ENCODE data around the gene GRM7. TPM values are rescaled to one million over a fixed set of nuclear protein-coding genes. Genes with fewer than 3 reads are reported as not detected.
A peak's percentile ranks its signal among the peaks of the same experiment; 100 is the strongest.

Gene GRM7
- not detected in 2 replicates for total RNA-seq

DNA sequence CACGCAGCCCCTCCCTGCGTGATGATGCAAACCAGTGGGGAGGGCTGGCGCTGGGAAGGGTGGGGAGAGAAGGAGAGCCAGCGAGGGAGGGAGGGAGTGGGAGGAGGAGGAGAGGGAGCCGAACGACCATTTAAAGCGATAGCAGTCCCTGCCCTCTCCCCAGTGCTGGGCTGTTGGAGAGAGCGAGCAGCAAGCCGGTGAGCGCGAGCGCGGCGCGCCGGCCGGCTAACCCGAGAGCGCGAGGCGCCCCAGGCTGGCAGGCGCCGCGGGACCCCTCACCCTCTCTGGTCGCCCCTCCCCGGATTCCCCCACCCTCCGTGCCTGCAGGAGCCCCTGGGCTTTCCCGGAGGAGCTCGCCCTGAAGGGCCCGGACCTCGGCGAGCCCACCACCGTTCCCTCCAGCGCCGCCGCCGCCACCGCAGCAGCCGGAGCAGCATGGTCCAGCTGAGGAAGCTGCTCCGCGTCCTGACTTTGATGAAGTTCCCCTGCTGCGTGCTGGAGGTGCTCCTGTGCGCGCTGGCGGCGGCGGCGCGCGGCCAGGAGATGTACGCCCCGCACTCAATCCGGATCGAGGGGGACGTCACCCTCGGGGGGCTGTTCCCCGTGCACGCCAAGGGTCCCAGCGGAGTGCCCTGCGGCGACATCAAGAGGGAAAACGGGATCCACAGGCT, at the start of gene GRM7:
TSS of gene GRM7 (plus strand) at position 162 of the 671 bp plus-strand sequence.
- DNase-seq: no peak
- H3K4me3 Mint-ChIP-seq: peak within 1 kb of the TSS; percentile 24
- intact Hi-C loops (cut with micrococcal nuclease): no loop called here
- no peaks in the 10 kb centered on the region for H3K36me3 Mint-ChIP-seq (ENCODE audit: low read depth)
- peaks cover 7% of the 10 kb centered on the region for H3K9me3 Mint-ChIP-seq
- H3K27me3 Mint-ChIP-seq: peaks cover 17% of the 10 kb centered on the region
- H3K4me1 Mint-ChIP-seq: no peaks in the 10 kb centered on the region
- no peak within 1 kb of the TSS for H3K27ac Mint-ChIP-seq

DNA sequence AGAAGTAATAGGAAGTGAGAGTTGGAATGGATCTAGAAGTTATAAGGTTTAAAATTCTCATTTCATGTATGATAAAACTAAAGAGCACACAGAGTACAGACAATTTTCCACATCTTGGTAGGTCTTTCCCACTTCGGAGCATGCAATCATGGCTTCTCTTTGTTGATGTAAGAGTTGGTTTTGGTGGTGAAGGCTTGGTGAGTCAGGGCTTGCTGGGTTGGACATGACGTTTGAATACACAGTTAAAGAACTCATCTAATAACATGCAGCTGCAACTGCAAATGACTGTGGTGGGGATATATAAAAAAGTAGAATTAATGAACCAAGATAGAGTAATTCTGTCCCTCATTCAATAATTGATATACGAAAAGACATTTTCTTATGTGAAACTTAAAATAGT, 39.5 kb upstream of the GRM7 start:
- DNase-seq: no peak
- Mint-ChIP-seq H3K27me3 (no peaks in the 10 kb centered on the region), H3K4me1 (no peaks in the 10 kb centered on the region), H3K4me3 (no peak overlapping the region), H3K9me3 (no peaks in the 10 kb centered on the region), H3K27ac (no peak overlapping the region), H3K36me3 (ENCODE audit: low read depth) (no peaks in the 10 kb centered on the region)
- intact Hi-C loops (cut with micrococcal nuclease): no loop called here

DNA sequence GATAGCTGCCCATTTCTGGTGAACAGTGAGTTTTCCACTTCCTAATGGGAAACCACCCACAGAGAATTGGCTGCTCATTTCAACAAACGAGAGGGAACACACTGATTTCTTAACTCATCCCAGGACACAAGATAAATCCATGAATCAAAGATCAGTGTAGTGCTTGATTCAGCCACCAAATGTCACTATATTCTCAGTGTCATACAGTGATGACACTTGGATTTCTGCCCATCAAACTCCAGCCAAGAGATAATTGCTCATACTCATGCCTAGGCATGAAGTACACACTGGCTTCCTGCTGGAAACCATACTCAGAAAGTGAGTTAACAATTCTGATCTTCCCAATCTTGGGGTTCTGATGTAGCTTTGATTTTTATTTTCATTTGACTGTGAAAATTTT, 35.4 kb upstream of the GRM7 start:
- H3K4me3 Mint-ChIP-seq: no peak overlapping the region
- no peaks in the 10 kb centered on the region for H3K4me1 Mint-ChIP-seq
- no peak overlapping the region for H3K27ac Mint-ChIP-seq
- intact Hi-C loops (cut with micrococcal nuclease): no loop called here
- H3K27me3 Mint-ChIP-seq: no peaks in the 10 kb centered on the region
- no peak for DNase-seq
- H3K36me3 Mint-ChIP-seq (ENCODE audit: low read depth): no peaks in the 10 kb centered on the region
- peaks cover 3% of the 10 kb centered on the region for H3K9me3 Mint-ChIP-seq

DNA sequence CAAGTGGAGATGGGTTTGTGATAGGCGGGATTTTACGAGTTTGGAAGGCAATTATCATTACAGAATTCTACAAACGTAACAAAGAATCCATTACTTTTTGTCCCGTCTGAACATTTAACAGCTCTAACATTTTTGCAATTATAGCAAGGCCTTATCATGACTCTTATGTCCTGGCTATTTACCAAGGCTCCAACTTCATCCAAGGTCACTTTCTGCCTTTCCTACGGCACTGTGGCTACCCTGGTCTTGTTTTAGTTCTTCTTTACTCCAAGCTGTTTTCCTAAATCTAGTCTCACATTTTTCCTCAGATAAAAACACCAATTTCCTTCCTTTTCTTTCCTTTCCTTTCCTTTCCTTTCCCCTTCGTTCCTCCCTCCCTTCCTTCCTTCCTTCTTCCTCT, 33.5 kb upstream of the GRM7 start:
- H3K36me3 Mint-ChIP-seq (ENCODE audit: low read depth): no peaks in the 10 kb centered on the region
- DNase-seq: no peak
- no peaks in the 10 kb centered on the region for H3K27me3 Mint-ChIP-seq
- peaks cover 3% of the 10 kb centered on the region for H3K9me3 Mint-ChIP-seq
- no peak overlapping the region for H3K4me3 Mint-ChIP-seq
- H3K27ac Mint-ChIP-seq: no peak overlapping the region
- intact Hi-C loops (cut with micrococcal nuclease): no loop called here
- no peaks in the 10 kb centered on the region for H3K4me1 Mint-ChIP-seq

DNA sequence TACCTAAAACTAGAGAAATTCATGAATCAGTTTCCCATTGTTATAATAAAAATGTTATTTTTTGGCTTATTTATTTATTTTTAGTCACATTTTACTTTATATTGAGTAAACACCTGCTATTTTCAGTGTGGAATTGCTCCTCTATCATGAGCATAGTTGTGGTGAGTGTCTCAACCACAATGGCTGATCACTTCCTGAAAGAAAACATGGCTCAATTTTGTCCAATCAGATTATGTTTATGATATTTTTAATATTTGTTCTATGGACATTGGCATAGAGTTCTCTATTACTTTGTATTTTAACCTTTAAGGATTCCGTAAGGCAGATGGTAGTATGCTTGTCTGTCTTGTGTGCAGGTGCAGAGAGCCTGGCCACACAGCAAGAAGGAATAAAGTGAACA, 16.2 kb upstream of the GRM7 start:
- Mint-ChIP-seq H3K27ac (no peak overlapping the region), H3K9me3 (no peaks in the 10 kb centered on the region), H3K27me3 (no peaks in the 10 kb centered on the region), H3K4me1 (no peaks in the 10 kb centered on the region), H3K36me3 (ENCODE audit: low read depth) (no peaks in the 10 kb centered on the region), H3K4me3 (no peak overlapping the region)
- DNase-seq: no peak
- intact Hi-C loops (cut with micrococcal nuclease): no loop called here

DNA sequence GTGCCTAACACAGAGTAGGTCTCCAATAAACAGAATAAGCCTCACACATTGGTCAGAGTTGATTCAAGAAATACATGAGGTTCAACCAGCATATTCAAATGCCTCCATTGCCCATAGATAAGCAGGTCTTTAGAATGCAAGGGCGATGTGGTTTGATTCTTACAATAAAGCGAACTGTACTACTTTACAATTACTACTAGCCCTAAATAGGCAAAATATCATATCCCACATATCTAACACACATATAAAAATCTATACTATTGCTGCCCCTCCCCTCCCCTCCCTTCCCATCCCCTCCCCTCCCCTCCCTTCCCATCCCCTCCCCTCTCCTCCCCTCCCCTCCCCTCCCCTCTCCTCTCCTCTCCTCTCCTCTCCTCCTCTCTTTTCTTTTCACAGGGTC, 6.7 kb upstream of the GRM7 start:
- no peaks in the 10 kb centered on the region for H3K36me3 Mint-ChIP-seq (ENCODE audit: low read depth)
- no peak overlapping the region for H3K27ac Mint-ChIP-seq
- no peaks in the 10 kb centered on the region for H3K27me3 Mint-ChIP-seq
- no peak for DNase-seq
- no peaks in the 10 kb centered on the region for H3K9me3 Mint-ChIP-seq
- intact Hi-C loops (cut with micrococcal nuclease): no loop called here
- H3K4me3 Mint-ChIP-seq: no peak overlapping the region
- no peaks in the 10 kb centered on the region for H3K4me1 Mint-ChIP-seq

DNA sequence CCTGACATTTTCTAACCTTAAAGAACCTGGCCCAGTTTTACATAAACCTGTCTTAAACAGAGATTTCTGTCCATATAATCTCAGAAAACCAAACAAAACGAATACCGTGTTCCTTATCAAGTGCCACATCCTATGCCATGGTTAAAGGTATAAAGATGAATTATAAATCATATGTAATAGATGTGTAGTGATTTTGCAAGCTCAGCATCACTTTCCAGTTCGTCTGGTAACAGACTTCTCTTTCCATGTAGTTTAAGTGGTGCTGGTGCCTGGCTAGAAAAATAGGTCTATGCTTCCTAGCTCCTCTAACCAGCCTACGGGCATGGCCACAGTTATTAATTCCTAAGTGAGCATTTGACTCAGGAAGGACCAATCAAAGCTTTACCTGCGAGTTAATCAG, 3.4 kb upstream of the GRM7 start:
- Mint-ChIP-seq H3K9me3 (peaks cover 3% of the 10 kb centered on the region), H3K36me3 (ENCODE audit: low read depth) (no peaks in the 10 kb centered on the region), H3K4me3 (no peak overlapping the region), H3K4me1 (no peaks in the 10 kb centered on the region), H3K27ac (no peak overlapping the region), H3K27me3 (peaks cover 6% of the 10 kb centered on the region)
- intact Hi-C loops (cut with micrococcal nuclease): no loop called here
- no peak for DNase-seq

DNA sequence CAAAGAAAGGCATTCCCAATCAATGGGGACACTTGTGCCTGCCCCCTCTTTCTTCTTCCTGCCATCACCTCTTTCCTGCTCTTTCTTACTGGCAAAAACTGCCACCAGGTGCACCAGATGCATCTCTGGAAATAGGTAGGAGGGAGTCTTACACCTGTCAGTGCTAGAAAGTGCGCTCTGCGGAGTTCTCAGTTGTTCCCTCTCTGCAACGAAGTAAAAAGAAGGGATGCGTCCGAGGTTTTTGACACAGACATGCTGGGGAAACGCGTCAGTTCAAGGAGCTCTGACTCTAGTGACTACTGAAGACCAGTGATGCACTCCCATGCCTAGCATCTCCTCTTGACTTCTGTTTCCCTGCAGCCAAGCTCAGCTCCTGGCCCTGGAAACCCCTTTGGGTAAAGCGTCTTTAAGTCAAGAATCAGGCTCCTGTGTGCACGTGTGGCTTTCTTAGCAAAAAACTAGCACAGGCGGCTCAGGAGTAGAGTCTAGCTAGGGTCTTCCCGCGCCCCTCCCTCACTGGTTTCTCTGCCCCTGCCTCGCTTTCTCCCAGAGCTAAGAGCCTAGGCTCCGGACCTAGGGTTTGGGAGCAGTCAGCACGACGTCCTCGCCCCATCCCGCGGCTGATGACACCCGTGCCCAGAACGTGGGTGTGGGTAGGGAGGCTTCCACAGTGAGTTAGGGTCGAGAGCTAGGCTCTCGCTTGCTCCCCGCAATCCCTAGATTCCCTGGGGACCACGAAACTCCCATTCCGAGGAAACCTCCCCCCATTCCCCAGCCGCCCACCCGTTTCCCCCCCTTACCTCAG, 564 bp upstream of the GRM7 start:
- intact Hi-C loops (cut with micrococcal nuclease): no loop called here
- H3K27me3 Mint-ChIP-seq: peaks cover 17% of the 10 kb centered on the region
- no peak for DNase-seq
- H3K27ac Mint-ChIP-seq: no peak overlapping the region
- H3K4me3 Mint-ChIP-seq: no peak overlapping the region
- no peaks in the 10 kb centered on the region for H3K4me1 Mint-ChIP-seq
- H3K36me3 Mint-ChIP-seq (ENCODE audit: low read depth): no peaks in the 10 kb centered on the region
- H3K9me3 Mint-ChIP-seq: peaks cover 7% of the 10 kb centered on the region

DNA sequence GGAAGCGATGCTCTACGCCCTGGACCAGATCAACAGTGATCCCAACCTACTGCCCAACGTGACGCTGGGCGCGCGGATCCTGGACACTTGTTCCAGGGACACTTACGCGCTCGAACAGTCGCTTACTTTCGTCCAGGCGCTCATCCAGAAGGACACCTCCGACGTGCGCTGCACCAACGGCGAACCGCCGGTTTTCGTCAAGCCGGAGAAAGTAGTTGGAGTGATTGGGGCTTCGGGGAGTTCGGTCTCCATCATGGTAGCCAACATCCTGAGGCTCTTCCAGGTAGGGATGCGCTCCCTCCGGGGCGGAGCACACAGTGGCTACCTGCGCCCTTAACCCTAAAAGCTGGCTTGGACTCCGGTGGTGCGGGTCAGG, 698 bp downstream of the GRM7 start:
- H3K9me3 Mint-ChIP-seq: peaks cover 7% of the 10 kb centered on the region
- no peak overlapping the region for H3K27ac Mint-ChIP-seq

DNA sequence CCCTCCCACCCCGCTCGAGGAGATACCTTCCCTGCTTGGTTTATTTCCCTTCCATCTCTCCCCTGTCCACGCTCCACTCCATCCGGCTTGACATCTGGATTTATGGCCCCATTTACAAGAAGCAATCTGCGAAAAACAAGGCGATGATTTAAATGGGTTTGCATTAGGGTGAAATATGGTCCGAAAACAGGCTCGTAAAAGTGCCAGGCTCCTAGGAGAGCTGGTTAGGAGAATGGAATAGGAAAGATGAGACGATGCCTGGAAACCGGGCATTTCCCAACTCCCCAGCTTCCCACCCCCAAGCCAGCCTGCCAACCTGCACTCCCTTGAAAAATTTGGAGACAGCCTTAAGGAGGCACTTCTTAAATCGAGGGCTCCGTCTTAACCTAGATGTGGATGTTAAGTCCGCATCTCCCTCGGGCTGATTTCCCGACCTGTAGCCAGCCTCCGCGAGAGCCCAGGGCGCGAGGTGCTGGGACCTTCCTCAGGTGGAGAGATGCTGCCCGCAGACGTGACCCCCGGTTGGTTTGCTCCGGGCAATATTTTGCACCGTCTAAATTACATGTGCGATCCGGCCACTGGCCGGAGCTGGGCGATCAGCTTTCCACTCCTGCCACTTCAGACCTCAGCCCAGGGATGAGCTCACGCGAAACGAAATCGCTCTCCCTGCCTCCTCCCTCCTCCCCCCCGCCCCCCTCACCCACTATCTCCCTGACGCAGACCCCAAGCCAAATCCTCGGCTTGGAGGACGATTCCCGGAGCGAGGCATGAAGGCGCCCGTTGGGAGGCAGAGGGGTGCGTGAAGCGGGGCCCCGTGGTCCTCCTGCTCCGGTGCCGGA, 1.3 kb downstream of the GRM7 start:
- Mint-ChIP-seq H3K27ac (no peak overlapping the region), H3K9me3 (peaks cover 7% of the 10 kb centered on the region)
- intact Hi-C loops (cut with micrococcal nuclease): no loop called here

More for the DNA sequence above, 698 bp downstream of the GRM7 start:
- intact Hi-C loops (cut with micrococcal nuclease): no loop called here
- Mint-ChIP-seq H3K4me3 (no peak overlapping the region), H3K4me1 (no peaks in the 10 kb centered on the region), H3K36me3 (ENCODE audit: low read depth) (no peaks in the 10 kb centered on the region), H3K27me3 (peaks cover 17% of the 10 kb centered on the region)
- no peak for DNase-seq

DNA sequence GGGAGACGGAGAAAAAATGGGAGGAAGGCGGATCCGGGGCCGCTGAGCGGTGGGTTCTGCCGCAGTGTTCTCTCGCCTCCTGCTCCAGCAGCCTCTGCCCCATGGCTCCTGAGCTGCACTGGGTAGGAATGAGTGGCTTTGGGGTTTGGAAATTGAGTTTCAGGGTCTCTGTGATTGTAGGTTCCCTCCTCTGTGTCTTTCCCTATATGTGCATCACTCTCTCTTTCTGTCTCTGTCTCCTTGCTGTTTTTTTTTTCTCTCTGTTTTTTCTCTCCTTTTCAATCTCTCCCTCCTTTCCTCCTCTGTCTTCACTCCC, 1.9 kb downstream of the GRM7 start:
- H3K27ac Mint-ChIP-seq: no peak overlapping the region
- no peak overlapping the region for H3K4me3 Mint-ChIP-seq
- peaks cover 17% of the 10 kb centered on the region for H3K27me3 Mint-ChIP-seq
- intact Hi-C loops (cut with micrococcal nuclease): no loop called here
- H3K4me1 Mint-ChIP-seq: no peaks in the 10 kb centered on the region
- no peak for DNase-seq
- H3K36me3 Mint-ChIP-seq (ENCODE audit: low read depth): no peaks in the 10 kb centered on the region
- peaks cover 7% of the 10 kb centered on the region for H3K9me3 Mint-ChIP-seq

More for the DNA sequence above, 1.3 kb downstream of the GRM7 start:
- no peaks in the 10 kb centered on the region for H3K4me1 Mint-ChIP-seq
- peaks cover 17% of the 10 kb centered on the region for H3K27me3 Mint-ChIP-seq
- peak overlapping the region; percentile 24 for H3K4me3 Mint-ChIP-seq
- no peak for DNase-seq
- no peaks in the 10 kb centered on the region for H3K36me3 Mint-ChIP-seq (ENCODE audit: low read depth)

DNA sequence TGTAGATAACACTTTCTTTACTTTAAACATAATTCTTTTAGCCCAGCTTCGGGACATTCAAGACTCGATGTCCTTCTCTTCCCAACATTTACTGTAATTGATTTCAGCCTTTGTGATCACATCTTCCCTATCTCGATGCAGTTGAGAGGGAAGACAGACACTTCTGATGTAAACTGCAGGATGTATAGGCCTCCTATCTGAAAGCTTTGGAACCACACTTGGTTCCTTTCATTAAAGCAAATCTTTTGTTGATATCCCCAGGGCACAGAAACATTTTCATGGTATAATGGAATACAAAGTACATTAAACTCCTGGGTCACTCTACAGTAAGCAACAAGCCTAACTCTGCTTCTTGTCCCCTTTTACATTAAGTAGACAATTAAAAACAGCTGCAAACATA, 6.4 kb downstream of the GRM7 start:
- Mint-ChIP-seq H3K27ac (no peak overlapping the region), H3K27me3 (peaks cover 11% of the 10 kb centered on the region), H3K4me3 (no peak overlapping the region), H3K4me1 (no peaks in the 10 kb centered on the region), H3K36me3 (ENCODE audit: low read depth) (no peaks in the 10 kb centered on the region), H3K9me3 (peaks cover 3% of the 10 kb centered on the region)
- intact Hi-C loops (cut with micrococcal nuclease): no loop called here
- no peak for DNase-seq

DNA sequence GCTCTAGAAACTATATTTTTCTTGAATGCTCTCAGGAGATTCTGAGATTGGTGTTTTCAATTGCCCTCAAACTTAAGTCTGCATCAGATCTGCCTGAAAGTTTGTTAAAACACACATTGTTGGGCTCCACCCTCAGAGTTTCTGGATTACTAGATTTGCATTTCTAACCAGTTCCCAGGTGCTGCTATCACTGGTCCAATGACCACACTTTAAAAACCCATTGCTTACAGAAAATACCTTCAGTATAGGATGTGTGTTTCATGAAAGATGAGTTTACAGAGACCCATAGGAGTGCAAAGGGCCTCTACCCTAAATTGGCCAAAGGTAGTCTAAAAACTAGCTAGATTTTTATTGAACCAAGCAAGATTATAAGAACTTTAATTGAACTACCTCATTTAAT, 17.8 kb downstream of the GRM7 start:
- Mint-ChIP-seq H3K27ac (no peak overlapping the region), H3K27me3 (no peaks in the 10 kb centered on the region), H3K9me3 (no peaks in the 10 kb centered on the region), H3K4me1 (no peaks in the 10 kb centered on the region), H3K36me3 (ENCODE audit: low read depth) (no peaks in the 10 kb centered on the region), H3K4me3 (no peak overlapping the region)
- intact Hi-C loops (cut with micrococcal nuclease): no loop called here
- no peak for DNase-seq

DNA sequence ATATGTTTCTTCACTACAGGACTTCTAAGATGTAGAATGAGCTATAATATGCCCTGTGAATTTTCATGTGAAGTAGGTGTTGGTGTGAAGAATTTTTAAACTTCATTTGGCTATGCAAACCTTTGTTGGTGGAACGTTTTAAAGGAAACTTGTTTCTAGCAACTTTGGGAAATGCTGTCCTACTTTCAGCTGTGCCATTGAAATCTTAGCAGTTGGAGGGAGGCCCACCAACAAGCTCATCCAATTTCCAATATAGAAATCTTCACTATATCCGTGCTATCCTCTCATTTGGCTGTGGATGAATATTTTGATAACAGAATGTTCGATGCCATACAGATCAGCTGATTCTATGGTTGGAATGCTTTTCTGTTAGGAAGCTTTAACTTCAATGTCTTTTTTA, 51.3 kb downstream of the GRM7 start:
- no peak overlapping the region for H3K27ac Mint-ChIP-seq

More for the DNA sequence above, 51.3 kb downstream of the GRM7 start:
- intact Hi-C loops (cut with micrococcal nuclease): no loop called here
- no peaks in the 10 kb centered on the region for H3K27me3 Mint-ChIP-seq
- H3K4me1 Mint-ChIP-seq: no peaks in the 10 kb centered on the region
- no peak overlapping the region for H3K4me3 Mint-ChIP-seq
- no peaks in the 10 kb centered on the region for H3K9me3 Mint-ChIP-seq
- H3K36me3 Mint-ChIP-seq (ENCODE audit: low read depth): no peaks in the 10 kb centered on the region
- DNase-seq: no peak
